Lower leg skin (tissue), 4 donors: Measurements from ENCODE around the gene MC3R. TPM values are rescaled to one million over a fixed set of nuclear protein-coding genes. Genes with fewer than 3 reads are reported as not detected.
"Not testable (repeated sequence)": the region's sequence is repeated elsewhere in the genome, so short reads cannot be mapped to it uniquely, and the experiment has no call there.

Source experiments
- DNase-seq, 2 donors: peaks; one replicate each; pipeline ENCODE4 v3.0.0-alpha.2; 2019; ENCODE audit warnings: low spot score in 2 of 2
- H3K4me3 ChIP-seq: fragments of 200-600 bp; sonication (generic); 2 replicates; pipeline ENCODE4 v1.5.1; 2017; ENCODE audit warnings: mild to moderate bottlenecking, low read depth; ENCODE audit not compliant: poor library complexity, severe bottlenecking
- CTCF ChIP-seq, 3 donors: fragments of 450-650 bp; IDR thresholded peaks; one replicate each; pipeline ENCODE4 v1.5.1; 2016; ENCODE audit warnings: antibody characterized with exemption in 3 of 3, mild to moderate bottlenecking in 3 of 3, moderate library complexity in 2 of 3
- POLR2A ChIP-seq, 2 donors: fragments of 450-650 bp; IDR thresholded peaks; one replicate each; pipeline ENCODE4 v1.6.1; 2016 to 2017; ENCODE audit warnings: antibody characterized with exemption in 2 of 2, mild to moderate bottlenecking in 1 of 2, moderate library complexity in 1 of 2
- WGBS, 2 donors: methylation state at CpG; one replicate each; pipeline ENCODE4 v1.1.5; 2018; 5-methylcytosine and 5-hydroxymethylcytosine counted together
- intact Hi-C: fragments of 100-400 bp; cut with DNase I; formaldehyde crosslinking; loops from one replicate; pipeline ENCODE4 v1.15.0; 2023; ENCODE audit warnings: low total_unique reads
- total RNA-seq, 4 donors: library from RNA; depleted of rRNA; stranded (reverse); fragments of >200 nt; gene quantifications; one replicate each; pipeline ENCODE4 v1.1.0, GENCODE V29; 2016

Gene MC3R
- total RNA-seq, 4 donors from 2014 or later, result not detected

GRCh38 chr20:56217829-56218228, 30.7 kb upstream of the MC3R start:
- TF ChIP-seq POLR2A (IDR thresholded peaks at IDR 0.05) (no peak), CTCF (IDR thresholded peaks at IDR 0.05) (no peak)
- intact Hi-C loops, result no loop called here
- 62% methylated on average over 2 of the region's 2 CpGs for WGBS, 2 donors
- DNase-seq, result no peak
- H3K4me3 ChIP-seq, result no peak overlapping the region

DNA sequence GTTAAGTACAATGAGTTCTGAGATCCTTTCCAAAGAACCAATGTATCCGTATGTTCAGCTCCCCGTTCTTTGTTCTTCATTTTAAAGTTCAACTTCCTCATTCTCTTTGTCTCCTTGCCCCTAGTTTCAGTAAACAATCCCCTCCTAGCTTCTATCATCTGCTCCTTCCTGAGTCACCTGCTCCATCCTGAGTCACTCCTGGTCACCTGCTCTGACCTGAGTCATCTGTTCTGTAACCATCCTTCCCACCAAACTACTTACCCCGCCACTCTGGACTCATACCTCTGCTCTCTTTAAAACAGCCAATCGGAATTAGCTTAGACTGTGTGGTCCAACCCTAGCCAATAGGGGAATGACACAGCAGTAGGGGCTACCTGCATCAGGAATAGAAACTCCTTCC, 27.3 kb upstream of the MC3R start:
- H3K4me3 ChIP-seq, intact Hi-C loops, DNase-seq: not testable (repeated sequence)
- 76 to 81% methylated on average over 4 of the region's 4 CpGs for WGBS, 2 donors

GRCh38 chr20:56222201-56222600, 26.3 kb upstream of the MC3R start:
- no peak for TF ChIP-seq CTCF (IDR thresholded peaks at IDR 0.05)
- no peak for TF ChIP-seq POLR2A (IDR thresholded peaks at IDR 0.05)
- DNase-seq, result peak in 1 of 2 donors; percentile 10
- 80 to 86% methylated on average over 1 of the region's 1 CpG for WGBS, 2 donors
- no peak overlapping the region for H3K4me3 ChIP-seq
- intact Hi-C loops, result no loop called here

DNA sequence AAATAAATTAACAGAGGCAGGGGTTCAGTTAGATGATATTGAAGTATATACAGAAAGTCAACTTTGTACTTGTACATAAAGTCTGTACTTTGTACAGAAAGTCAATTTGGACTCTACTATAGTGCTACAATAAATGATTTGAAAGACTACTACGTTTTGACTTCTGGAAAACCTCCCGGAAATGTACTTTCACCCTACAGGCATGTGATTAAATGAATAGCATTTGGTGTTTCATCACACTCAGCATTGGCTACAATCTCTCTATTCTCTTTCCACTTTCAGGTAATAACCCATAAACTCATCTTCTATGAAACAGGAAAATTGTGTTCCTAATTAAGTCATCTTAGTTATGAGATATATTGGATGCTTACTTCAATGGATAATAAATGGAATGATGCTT, 25.6 kb upstream of the MC3R start:
- intact Hi-C loops, result no loop called here
- no peak overlapping the region for H3K4me3 ChIP-seq
- TF ChIP-seq POLR2A (IDR thresholded peaks at IDR 0.05) (no peak), CTCF (IDR thresholded peaks at IDR 0.05) (no peak)
- no peak for DNase-seq
- 38 to 44% methylated on average over 2 of the region's 2 CpGs for WGBS, 2 donors

DNA sequence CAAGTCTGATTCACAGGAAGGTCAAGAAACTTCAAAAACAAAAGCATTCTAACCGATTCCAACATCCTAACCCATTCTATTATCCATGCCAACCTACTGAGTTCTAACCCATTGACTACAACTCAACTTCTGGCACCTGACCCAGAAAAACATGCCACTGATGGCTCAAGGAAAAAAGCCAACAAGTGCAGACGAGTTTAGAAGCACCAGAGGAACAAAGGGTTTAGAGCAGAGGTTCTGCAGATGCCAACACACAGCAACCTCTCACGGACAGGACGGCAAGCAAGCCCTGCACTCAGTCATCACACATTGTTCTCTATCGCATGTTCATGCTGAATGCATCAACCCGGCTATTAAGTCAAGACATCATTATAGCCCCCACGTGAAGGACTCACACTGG, 25.2 kb upstream of the MC3R start:
- TF ChIP-seq POLR2A (IDR thresholded peaks at IDR 0.05) (no peak), CTCF (IDR thresholded peaks at IDR 0.05) (no peak)
- peak in 1 of 2 donors; percentile 10 for DNase-seq
- 44 to 49% methylated on average over 7 of the region's 7 CpGs for WGBS, 2 donors
- no peak overlapping the region for H3K4me3 ChIP-seq
- intact Hi-C loops, result no loop called here

GRCh38 chr20:56228021-56228420, 20.5 kb upstream of the MC3R start:
- H3K4me3 ChIP-seq, result no peak overlapping the region
- TF ChIP-seq CTCF (IDR thresholded peaks at IDR 0.05), result no peak
- no peak for TF ChIP-seq POLR2A (IDR thresholded peaks at IDR 0.05)
- 79 to 91% methylated on average over 3 of the region's 3 CpGs for WGBS, 2 donors
- intact Hi-C loops, result no loop called here
- DNase-seq, result no peak
